Kidney (tissue), 14 donors: ENCODE measurements around the gene PCNT. TPM values are rescaled to one million over a fixed set of nuclear protein-coding genes. Genes with fewer than 3 reads are reported as not detected.

ENCODE experiments used
- DNase-seq, 5 donors: peaks; one replicate each; pipeline ENCODE4 v3.0.0-alpha.2; 2013 to 2020
- FAIRE-seq: peaks from 2 replicates; lab custom pipeline; 2012; peaks lifted over from hg19 to GRCh38; lab: Jason Lieb, UNC
- H3K27ac ChIP-seq, 2 donors: one replicate each; pipeline ENCODE4 v1.7.0; 2013; ENCODE audit warnings: low read depth in 2 of 2, low read length in 2 of 2, inconsistent platforms in 1 of 2
- H3K27me3 ChIP-seq: one replicate; pipeline ENCODE4 v1.7.1; 2013; ENCODE audit warnings: low read length, inconsistent platforms; ENCODE audit not compliant: control insufficient read depth, insufficient read depth
- H3K36me3 ChIP-seq, 3 donors: one replicate each; pipeline versions ENCODE4 v1.7.0 to v1.7.1; 2013; ENCODE audit warnings: low read length in 3 of 3, control low read depth in 1 of 3, inconsistent platforms in 1 of 3; ENCODE audit not compliant: insufficient read depth in 3 of 3, control insufficient read depth in 2 of 3
- H3K4me1 ChIP-seq, 3 donors: one replicate each; pipeline versions ENCODE4 v1.7.0 to v1.7.1; 2013; ENCODE audit warnings: low read length in 3 of 3, inconsistent platforms in 1 of 3, low read depth in 1 of 3; ENCODE audit not compliant: control insufficient read depth in 2 of 3, insufficient read depth in 2 of 3
- H3K4me3 ChIP-seq, 3 donors: one replicate each; pipeline versions ENCODE4 v1.7.0 to v1.8.1; 2013; ENCODE audit warnings: low read length in 3 of 3, control low read depth in 1 of 3, inconsistent platforms in 1 of 3
- H3K9ac ChIP-seq, 3 donors: one replicate each; pipeline versions ENCODE4 v1.7.0 to v1.7.1; 2013; ENCODE audit warnings: low read length in 3 of 3, control low read depth in 1 of 3, inconsistent platforms in 1 of 3
- H3K9me3 ChIP-seq, 3 donors: one replicate each; pipeline versions ENCODE4 v1.7.0 to v1.7.1; 2013; ENCODE audit warnings: low read length in 3 of 3, control low read depth in 1 of 3, inconsistent platforms in 1 of 3; ENCODE audit not compliant: control insufficient read depth in 2 of 3, insufficient read depth in 1 of 3
- CTCF ChIP-seq: IDR thresholded peaks from 3 replicates; pipeline ENCODE4 v1.5.1; 2012; ENCODE audit warnings: mild to moderate bottlenecking, moderate library complexity, borderline replicate concordance; ENCODE audit not compliant: insufficient read depth; ENCODE audit errors: extremely low read depth
- intact Hi-C: fragments of 100-400 bp; cut with DNase I; formaldehyde crosslinking; loops from one replicate; pipeline ENCODE4 v1.11.1; 2022
- polyA plus RNA-seq: library from polyadenylated mRNA; stranded (reverse); fragments of 350-450 nt; fragmentation: Illumina TruSeq; extraction: RNeasy Lipid Tissue Mini Kit (QIAGEN cat#74804); gene quantifications from one replicate; pipeline ENCODE4 v1.2.3, GENCODE V29; 2014; ENCODE audit warnings: low read depth, low replicate concordance; ENCODE audit not compliant: insufficient read depth
- total RNA-seq: library from RNA; stranded (reverse); fragmentation: NEBNext Ultra II Directional; extraction: Animal tissue kit (Norgen Biotek cat#: 25700); gene quantifications from one replicate; pipeline ENCODE4 v1.2.1, GENCODE V29; 2021
- donor health status: control.
- donor health status: control.
- donor health status: control.
- donor health status: control.
- donor health status: control.
- donor health status: DM: yes; HTN: yes; CAD: no.
- donor health status: Normal renal cell carcinoma (clear cell type).

The PCNT gene
- total and polyA plus RNA-seq, 2 donors from 2014 or later, result 4.2 to 26.1 TPM

- no peaks in the 10 kb centered on the region for H3K4me1 ChIP-seq
- intact Hi-C loops, result no loop called here
- no peak overlapping the region for H3K4me3 ChIP-seq
- TF ChIP-seq CTCF, result no peak
- no peak overlapping the region for H3K9ac ChIP-seq
- FAIRE-seq, result no peak
- H3K36me3 ChIP-seq, result peaks cover 0 to 7% (median 6%) of the 10 kb centered on the region in 3 donors
- no peak for DNase-seq
- H3K27ac ChIP-seq, result no peak overlapping the region
- H3K9me3 ChIP-seq, result no peaks in the 10 kb centered on the region
- no peaks in the 10 kb centered on the region for H3K27me3 ChIP-seq
These were observed 50.9 kb downstream of the PCNT start for GRCh38 chr21:46374761-46375389.

GRCh38 chr21:46375560-46376230 lies 51.7 kb downstream of the PCNT start:
- no peak for DNase-seq
- H3K4me1 ChIP-seq, result no peaks in the 10 kb centered on the region
- no peak overlapping the region for H3K4me3 ChIP-seq
- intact Hi-C loops, result no loop called here
- TF ChIP-seq CTCF, result no peak
- no peak overlapping the region for H3K27ac ChIP-seq
- H3K27me3 ChIP-seq, result no peaks in the 10 kb centered on the region
- peaks cover 0 to 7% (median 6%) of the 10 kb centered on the region in 3 donors for H3K36me3 ChIP-seq
- FAIRE-seq, result no peak
- no peak overlapping the region for H3K9ac ChIP-seq
- no peaks in the 10 kb centered on the region for H3K9me3 ChIP-seq

- Histone ChIP-seq H3K9me3 (no peaks in the 10 kb centered on the region), H3K4me1 (no peaks in the 10 kb centered on the region), H3K27me3 (no peaks in the 10 kb centered on the region), H3K4me3 (no peak overlapping the region), H3K9ac (no peak overlapping the region), H3K36me3 (peaks cover 0 to 7% (median 6%) of the 10 kb centered on the region in 3 donors), H3K27ac (no peak overlapping the region)
- TF ChIP-seq CTCF, result no peak
- no peak for DNase-seq
- FAIRE-seq, result no peak
- intact Hi-C loops, result no loop called here
These were observed 52.3 kb downstream of the PCNT start for GRCh38 chr21:46376231-46376628.
